ENCODE measurements around the gene RHOC. TPM values are rescaled to one million over a fixed set of nuclear protein-coding genes. Genes with fewer than 3 reads are reported as not detected.
A peak's percentile ranks its signal among the peaks of the same experiment; 100 is the strongest.
"Not testable (repeated sequence)": the region's sequence is repeated elsewhere in the genome, so short reads cannot be mapped to it uniquely, and the experiment has no call there.

Gene RHOC
- total and polyA plus RNA-seq, 2 donors (not counting 1 experiment from before 2014, with no cell fraction given) = 484 to 857 TPM

GRCh38 chr1:112722601-112723510 is 15.9 kb upstream of the RHOC start:
- DNase-seq (ENCODE audit: low read depth in 2 of 2) = peak; percentile 42 to 47

DNA sequence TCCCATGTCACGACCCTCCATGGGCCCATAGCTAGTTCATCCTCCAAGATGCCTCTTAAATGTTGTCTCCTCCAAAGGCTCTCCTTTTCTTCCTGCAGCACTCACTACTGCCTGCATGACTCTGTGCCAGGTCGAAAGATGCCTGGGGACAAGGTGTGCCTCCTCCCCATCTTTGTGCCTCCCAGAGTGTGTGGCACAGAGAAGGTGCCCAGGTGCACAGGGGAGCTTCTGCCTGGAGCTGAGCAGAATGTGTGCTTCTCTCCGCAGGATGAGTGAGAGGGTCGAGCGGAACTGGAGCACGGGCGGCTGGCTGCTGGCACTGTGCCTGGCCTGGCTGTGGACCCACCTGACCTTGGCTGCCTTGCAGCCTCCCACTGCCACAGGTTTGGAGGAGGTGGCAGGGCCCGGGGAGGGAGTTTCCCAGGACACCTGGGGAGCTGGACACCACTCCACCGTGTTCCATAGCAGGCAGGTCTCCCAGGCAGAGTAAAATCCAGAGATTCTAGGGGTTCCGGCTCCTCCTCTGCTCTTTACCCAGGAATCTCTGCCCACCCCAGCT is 15.1 kb upstream of the RHOC start:
- Histone ChIP-seq H3K4me2 (ENCODE audit: extremely low read depth, insufficient read depth, low read length) (peak overlapping the region; percentile 40), H3K36me3 (ENCODE audit: control insufficient read depth, insufficient read depth, low read length) (no peaks in the 10 kb centered on the region), H3K79me2 (ENCODE audit: control insufficient read depth, insufficient read depth, low read length) (no peaks in the 10 kb centered on the region), H2AFZ (ENCODE audit: low read length) (no peak overlapping the region), H3K9ac (ENCODE audit: insufficient read depth, low read length) (no peak overlapping the region), H3K9me3 (ENCODE audit: control insufficient read depth, insufficient read depth, low read depth, low read length) (no peaks in the 10 kb centered on the region), H3K27me3 (ENCODE audit: control insufficient read depth, insufficient read depth, low read length) (peaks cover 3% of the 10 kb centered on the region), H3K4me1 (ENCODE audit: control insufficient read depth, extremely low read depth, insufficient read depth, low read length) (peaks cover 4% of the 10 kb centered on the region), H4K20me1 (ENCODE audit: control insufficient read depth, extremely low read depth, insufficient read depth, low read length) (no peaks in the 10 kb centered on the region), H3K27ac (ENCODE audit: insufficient read depth, low read length) (no peak overlapping the region), H3K4me3 (replicated peaks in 1 of 4; ENCODE audit: control extremely low read depth in 1 of 4, insufficient read depth in 1 of 4, low read depth in 3 of 4, low read length in 4 of 4) (no peak overlapping the region)
- TF ChIP-seq, protein P1, sequence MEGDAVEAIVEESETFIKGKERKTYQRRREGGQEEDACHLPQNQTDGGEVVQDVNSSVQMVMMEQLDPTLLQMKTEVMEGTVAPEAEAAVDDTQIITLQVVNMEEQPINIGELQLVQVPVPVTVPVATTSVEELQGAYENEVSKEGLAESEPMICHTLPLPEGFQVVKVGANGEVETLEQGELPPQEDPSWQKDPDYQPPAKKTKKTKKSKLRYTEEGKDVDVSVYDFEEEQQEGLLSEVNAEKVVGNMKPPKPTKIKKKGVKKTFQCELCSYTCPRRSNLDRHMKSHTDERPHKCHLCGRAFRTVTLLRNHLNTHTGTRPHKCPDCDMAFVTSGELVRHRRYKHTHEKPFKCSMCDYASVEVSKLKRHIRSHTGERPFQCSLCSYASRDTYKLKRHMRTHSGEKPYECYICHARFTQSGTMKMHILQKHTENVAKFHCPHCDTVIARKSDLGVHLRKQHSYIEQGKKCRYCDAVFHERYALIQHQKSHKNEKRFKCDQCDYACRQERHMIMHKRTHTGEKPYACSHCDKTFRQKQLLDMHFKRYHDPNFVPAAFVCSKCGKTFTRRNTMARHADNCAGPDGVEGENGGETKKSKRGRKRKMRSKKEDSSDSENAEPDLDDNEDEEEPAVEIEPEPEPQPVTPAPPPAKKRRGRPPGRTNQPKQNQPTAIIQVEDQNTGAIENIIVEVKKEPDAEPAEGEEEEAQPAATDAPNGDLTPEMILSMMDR (conservative IDR thresholded peaks at IDR 0.05 in 1 of 2, IDR thresholded peaks at IDR 0.05 in 1 of 2; ENCODE audit: low read depth in 1 of 2, low read length in 2 of 2) = no peak
- DNase-seq (ENCODE audit: low read depth in 2 of 2) = no peak

More at GRCh38 chr1:112722601-112723510, 15.9 kb upstream of the RHOC start:
- no peak overlapping the region for H3K27ac ChIP-seq (ENCODE audit: insufficient read depth, low read length)
- peaks cover 3% of the 10 kb centered on the region for H3K27me3 ChIP-seq (ENCODE audit: control insufficient read depth, insufficient read depth, low read length)
- H3K79me2 ChIP-seq (ENCODE audit: control insufficient read depth, insufficient read depth, low read length) = no peaks in the 10 kb centered on the region
- H3K4me3 ChIP-seq (replicated peaks in 1 of 4; ENCODE audit: control extremely low read depth in 1 of 4, insufficient read depth in 1 of 4, low read depth in 3 of 4, low read length in 4 of 4) = no peak overlapping the region
- no peak overlapping the region for H3K9ac ChIP-seq (ENCODE audit: insufficient read depth, low read length)
- H3K36me3 ChIP-seq (ENCODE audit: control insufficient read depth, insufficient read depth, low read length) = no peaks in the 10 kb centered on the region
- peaks cover 4% of the 10 kb centered on the region for H3K4me1 ChIP-seq (ENCODE audit: control insufficient read depth, extremely low read depth, insufficient read depth, low read length)
- H3K9me3 ChIP-seq (ENCODE audit: control insufficient read depth, insufficient read depth, low read depth, low read length) = no peaks in the 10 kb centered on the region
- peak overlapping the region; percentile 59 for H2AFZ ChIP-seq (ENCODE audit: low read length)
- no peaks in the 10 kb centered on the region for H4K20me1 ChIP-seq (ENCODE audit: control insufficient read depth, extremely low read depth, insufficient read depth, low read length)
- peak overlapping the region; percentile 40 for H3K4me2 ChIP-seq (ENCODE audit: extremely low read depth, insufficient read depth, low read length)
- TF ChIP-seq, protein P1 (conservative IDR thresholded peaks at IDR 0.05 in 1 of 2, IDR thresholded peaks at IDR 0.05 in 1 of 2; ENCODE audit: low read depth in 1 of 2, low read length in 2 of 2) = no peak
- no peak for TF ChIP-seq EZH2 (IDR thresholded peaks at IDR 0.05; ENCODE audit: low read length, missing control alignments)

DNA sequence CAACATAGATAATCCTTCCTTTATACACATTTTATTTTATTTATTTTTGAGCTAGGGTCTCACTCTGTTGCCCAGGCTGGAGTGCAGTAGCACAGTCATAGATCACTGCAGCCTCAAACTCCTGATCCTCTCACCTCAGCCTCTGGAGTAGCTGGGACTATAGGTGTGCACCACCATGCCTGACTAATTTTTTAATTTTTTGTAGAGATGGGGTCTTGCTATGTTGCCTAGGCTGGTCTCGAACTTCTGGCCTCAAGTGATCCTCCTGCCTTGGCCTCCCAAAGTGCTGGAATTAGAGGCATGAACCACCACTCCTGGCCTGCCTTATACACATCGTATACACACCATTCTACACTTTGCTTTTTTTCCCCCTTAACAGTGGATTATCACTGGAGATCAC is 14.4 kb upstream of the RHOC start:
- H2AFZ ChIP-seq (ENCODE audit: low read length); H3K9ac ChIP-seq (ENCODE audit: insufficient read depth, low read length); H3K4me3 ChIP-seq (replicated peaks in 1 of 4; ENCODE audit: control extremely low read depth in 1 of 4, insufficient read depth in 1 of 4, low read depth in 3 of 4, low read length in 4 of 4); DNase-seq (ENCODE audit: low read depth in 2 of 2); H3K27ac ChIP-seq (ENCODE audit: insufficient read depth, low read length); H3K79me2 ChIP-seq (ENCODE audit: control insufficient read depth, insufficient read depth, low read length); H3K36me3 ChIP-seq (ENCODE audit: control insufficient read depth, insufficient read depth, low read length); H3K27me3 ChIP-seq (ENCODE audit: control insufficient read depth, insufficient read depth, low read length); H3K9me3 ChIP-seq (ENCODE audit: control insufficient read depth, insufficient read depth, low read depth, low read length); H3K4me1 ChIP-seq (ENCODE audit: control insufficient read depth, extremely low read depth, insufficient read depth, low read length); H3K4me2 ChIP-seq (ENCODE audit: extremely low read depth, insufficient read depth, low read length); H4K20me1 ChIP-seq (ENCODE audit: control insufficient read depth, extremely low read depth, insufficient read depth, low read length): not testable (repeated sequence)
